HCT116 (cell line): Measurements from ENCODE around the gene CFL1. TPM values are rescaled to one million over a fixed set of nuclear protein-coding genes. Genes with fewer than 3 reads are reported as not detected.
A peak's percentile ranks its signal among the peaks of the same experiment; 100 is the strongest.

ENCODE experiments used
- ATAC-seq: fragments of 200-7000 bp; cut with Tn5 transposase; 2 replicates; pipeline ENCODE4 v1.9.1; 2020; ENCODE audit warnings: mild to moderate bottlenecking, moderate library complexity
- BruUV-seq: library from RNA; stranded (reverse); fragments of 400-500 nt; replicated peaks from 2 replicates; lab custom pipeline; 2021; lab: Mats Ljungman, UMichigan
- CTCF ChIA-PET: fragments of 300-600 bp; sonication (Branson Sonifier 250); formaldehyde crosslinking; loops from one replicate; lab custom pipeline; 2021; ENCODE audit warnings: antibody characterized with exemption; lab: Charles Lee
- POLR2A ChIA-PET: fragments of 300-600, 350-600 bp; sonication (Branson Sonifier 250); formaldehyde crosslinking; loops from one replicate; lab custom pipeline; 2021; ENCODE audit warnings: antibody characterized with exemption; lab: Charles Lee
- RAD21 ChIA-PET, 2 experiments: fragments of 300-600 bp; sonication (Branson Sonifier 250); formaldehyde crosslinking; loops; one replicate each; lab custom pipeline; 2023; ENCODE audit warnings: low total read pairs in 2 of 2; ENCODE audit not compliant: uncharacterized antibody in 2 of 2, unreplicated experiment in 2 of 2, low non-redundant PET in 1 of 2; lab: Charles Lee
- DNase-seq: peaks from one replicate; pipeline ENCODE4 v3.0.0-alpha.2; 2010; ENCODE audit warnings: low read depth, low spot score
- H2AFZ ChIP-seq: fragments of 200-600 bp; shearing (Covaris generic), sonication (generic); 2 replicates; pipeline ENCODE4 v1.6.1; 2017; ENCODE audit warnings: low read depth, mixed run types, mixed read lengths, antibody characterized with exemption, low read length; ENCODE audit not compliant: poor library complexity, severe bottlenecking
- H3K27ac ChIP-seq: 2 replicates; pipeline ENCODE4 v1.5.1; 2012; ENCODE audit warnings: low read depth, low read length
- H3K27me3 ChIP-seq: fragments of 200-600 bp; sonication (generic); 2 replicates; pipeline ENCODE4 v1.6.1; 2016; ENCODE audit warnings: mixed run types, low read length, mixed read lengths; ENCODE audit not compliant: insufficient read depth
- H3K36me3 ChIP-seq, 2 experiments: fragments of 200-500 bp in 1 of 2; fragments of 200-600 bp in 1 of 2; sonication (Bioruptor generic) in 1 of 2; sonication (generic) in 1 of 2; 2 replicates each; pipeline versions ENCODE4 v1.5.1 to v1.6.1; 2014 to 2016; ENCODE audit warnings: low read length in 2 of 2, inconsistent platforms in 1 of 2, mixed read lengths in 1 of 2, mixed run types in 1 of 2; ENCODE audit not compliant: insufficient read depth in 2 of 2, control insufficient read depth in 1 of 2
- H3K4me1 ChIP-seq, 2 experiments: fragments of 200-600 bp in 1 of 2; sonication (generic) in 1 of 2; 2 replicates each; pipeline versions ENCODE4 v1.5.1 to v1.6.1; 2012 to 2017; ENCODE audit warnings: low read length in 2 of 2, inconsistent platforms in 1 of 2, mild to moderate bottlenecking in 1 of 2, mixed read lengths in 1 of 2, mixed run types in 1 of 2, moderate library complexity in 1 of 2; ENCODE audit not compliant: insufficient read depth in 2 of 2, control insufficient read depth in 1 of 2
- H3K4me2 ChIP-seq: fragments of 200-600 bp; sonication (generic); 2 replicates; pipeline ENCODE4 v1.6.1; 2017; ENCODE audit warnings: mixed run types, low read length, mixed read lengths
- H3K4me3 ChIP-seq, 2 experiments: fragments of 200-600 bp in 1 of 2; sonication (generic) in 1 of 2; replicated peaks in 1 of 2; 2 replicates each; pipeline ENCODE4 v1.5.1; 2011 to 2016; ENCODE audit warnings: low read length in 2 of 2, control low read depth in 1 of 2, low read depth in 1 of 2, mild to moderate bottlenecking in 1 of 2, mixed read lengths in 1 of 2, mixed run types in 1 of 2
- H3K79me2 ChIP-seq: fragments of 200-600 bp; sonication (generic); 2 replicates; pipeline ENCODE4 v1.6.1; 2017; ENCODE audit warnings: mild to moderate bottlenecking, mixed run types, low read length, moderate library complexity, mixed read lengths; ENCODE audit not compliant: insufficient read depth
- H3K9ac ChIP-seq: fragments of 200-600 bp; sonication (generic); 2 replicates; pipeline ENCODE4 v1.6.1; 2016; ENCODE audit warnings: low read length, mixed read lengths
- H3K9me2 ChIP-seq: fragments of 200-600 bp; sonication (generic), shearing (Covaris generic); 2 replicates; pipeline ENCODE4 v1.6.1; 2017; ENCODE audit warnings: mixed run types, mild to moderate bottlenecking, moderate library complexity; ENCODE audit not compliant: insufficient read depth
- H3K9me3 ChIP-seq, 2 experiments: fragments of 200-500 bp in 1 of 2; fragments of 200-600 bp in 1 of 2; sonication (Bioruptor generic) in 1 of 2; sonication (generic) in 1 of 2; 2 replicates each; pipeline ENCODE4 v1.6.1; 2014 to 2017; ENCODE audit warnings: low read length in 2 of 2, mixed read lengths in 2 of 2, inconsistent platforms in 1 of 2, low read depth in 1 of 2, mild to moderate bottlenecking in 1 of 2, mixed run types in 1 of 2, moderate library complexity in 1 of 2; ENCODE audit not compliant: control insufficient read depth in 1 of 2, insufficient read depth in 1 of 2
- H4K20me1 ChIP-seq: fragments of 200-600 bp; sonication (generic), shearing (Covaris generic); 2 replicates; pipeline ENCODE4 v1.6.1; 2017; ENCODE audit warnings: mixed run types, mild to moderate bottlenecking, moderate library complexity; ENCODE audit not compliant: insufficient read depth
- ELF1 ChIP-seq: IDR thresholded peaks from 2 replicates; pipeline ENCODE4 v1.6.1; 2012; ENCODE audit warnings: low read depth, borderline replicate concordance
- POLR2A ChIP-seq: IDR thresholded peaks from 2 replicates; pipeline ENCODE4 v1.7.0; 2011; ENCODE audit warnings: borderline replicate concordance; ENCODE audit not compliant: insufficient read depth, insufficient read length; ENCODE audit errors: extremely low read depth
- POLR2AphosphoS5 ChIP-seq: IDR thresholded peaks from 2 replicates; pipeline ENCODE4 v1.6.1; 2011; ENCODE audit warnings: mild to moderate bottlenecking, low read depth, low read length, moderate library complexity
- RAD21 ChIP-seq: IDR thresholded peaks from 2 replicates; pipeline ENCODE4 v1.6.1; 2012; ENCODE audit warnings: low read depth, mild to moderate bottlenecking
- SP1 ChIP-seq: IDR thresholded peaks from 2 replicates; pipeline ENCODE4 v1.6.1; 2012; ENCODE audit warnings: low read depth
- TCF7L2 ChIP-seq: IDR thresholded peaks from 2 replicates; pipeline ENCODE4 v1.7.0; 2011; ENCODE audit warnings: borderline replicate concordance, inconsistent platforms; ENCODE audit not compliant: insufficient read depth, insufficient read length; ENCODE audit errors: extremely low read depth
- YY1 ChIP-seq: IDR thresholded peaks from 2 replicates; pipeline ENCODE4 v1.6.1; 2011; ENCODE audit warnings: low read length, low read depth, moderate library complexity, mild to moderate bottlenecking; ENCODE audit not compliant: insufficient replicate concordance; ENCODE audit errors: extremely low read depth
- ZFX ChIP-seq: fragments of 450-650 bp; IDR thresholded peaks from 2 replicates; pipeline ENCODE4 v1.6.1; 2017
- intact Hi-C: fragments of 100-400 bp; cut with micrococcal nuclease; formaldehyde crosslinking; loops from 2 replicates; pipeline ENCODE4 v1.10.0; 2022
- total RNA-seq: library from RNA; stranded (reverse); gene quantifications from one replicate; pipeline ENCODE4 v1.2.1, GENCODE V29; 2021; ENCODE audit not compliant: unreplicated experiment
- TF ChIP-seq, protein P1 (sequence below): IDR thresholded peaks from 2 replicates; pipeline ENCODE4 v1.6.1; 2011; ENCODE audit warnings: mild to moderate bottlenecking, low read length, moderate library complexity; ENCODE audit not compliant: insufficient replicate concordance; ENCODE audit errors: extremely low read depth
- TF ChIP-seq, protein P2 (sequence below), 3 experiments: fragments of 200-600 bp in 1 of 3; sonication (generic) in 1 of 3; IDR thresholded peaks in 2 of 3; conservative IDR thresholded peaks in 1 of 3; 2 replicates each; pipeline ENCODE4 v1.5.1; 2012 to 2017; ENCODE audit warnings: low read depth in 2 of 3, low read length in 2 of 3, antibody characterized with exemption in 1 of 3, borderline replicate concordance in 1 of 3, control low read depth in 1 of 3, mild to moderate bottlenecking in 1 of 3, mixed read lengths in 1 of 3, mixed run types in 1 of 3, moderate library complexity in 1 of 3; ENCODE audit not compliant: insufficient read depth in 1 of 3

The CFL1 gene
- total RNA-seq, 1 experiment from 2014 or later, result 1,270 TPM

DNA sequence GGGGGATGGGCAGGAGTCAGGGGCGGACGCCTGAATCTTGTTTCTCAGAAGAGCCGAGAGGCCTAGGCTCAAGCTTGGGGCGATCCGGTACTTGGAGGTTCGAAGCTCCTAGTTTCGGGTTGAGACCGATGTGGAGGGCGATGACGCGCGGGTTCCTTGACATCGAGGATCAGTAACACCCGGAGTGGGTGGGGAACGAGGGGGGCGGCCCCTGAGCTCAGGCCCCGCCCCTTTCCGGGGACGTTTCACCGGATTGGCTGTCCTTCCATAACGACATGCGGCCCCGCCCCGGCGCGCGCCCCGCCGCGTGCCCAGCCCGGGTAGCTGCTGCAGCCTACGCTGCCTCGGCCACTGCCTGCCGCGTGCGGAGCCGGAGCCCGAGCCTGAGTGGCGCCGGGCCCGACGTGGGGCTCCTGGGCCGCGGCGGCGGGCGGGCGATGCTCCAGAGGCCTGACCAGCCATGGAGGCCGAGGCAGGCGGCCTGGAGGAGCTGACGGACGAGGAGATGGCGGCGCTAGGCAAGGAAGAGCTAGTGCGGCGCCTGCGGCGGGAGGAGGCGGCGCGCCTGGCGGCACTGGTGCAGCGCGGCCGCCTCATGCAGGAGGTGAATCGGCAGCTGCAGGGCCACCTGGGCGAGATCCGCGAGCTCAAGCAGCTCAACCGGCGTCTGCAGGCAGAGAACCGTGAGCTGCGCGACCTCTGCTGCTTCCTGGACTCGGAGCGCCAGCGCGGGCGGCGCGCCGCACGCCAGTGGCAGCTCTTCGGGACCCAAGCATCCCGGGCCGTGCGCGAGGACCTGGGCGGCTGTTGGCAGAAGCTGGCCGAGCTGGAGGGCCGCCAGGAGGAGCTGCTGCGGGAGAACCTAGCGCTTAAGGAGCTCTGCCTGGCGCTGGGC, 32.6 kb upstream of the CFL1 start, which contains the start of gene CCDC85B:
CCDC85B (plus strand) TSS at position 350 of the 895 bp plus-strand sequence; CDS start at position 461, 111 bp downstream.
- peak; percentile 84 for DNase-seq
- TF ChIP-seq POLR2AphosphoS5, result peak; percentile 97
- TF ChIP-seq, protein P1, sequence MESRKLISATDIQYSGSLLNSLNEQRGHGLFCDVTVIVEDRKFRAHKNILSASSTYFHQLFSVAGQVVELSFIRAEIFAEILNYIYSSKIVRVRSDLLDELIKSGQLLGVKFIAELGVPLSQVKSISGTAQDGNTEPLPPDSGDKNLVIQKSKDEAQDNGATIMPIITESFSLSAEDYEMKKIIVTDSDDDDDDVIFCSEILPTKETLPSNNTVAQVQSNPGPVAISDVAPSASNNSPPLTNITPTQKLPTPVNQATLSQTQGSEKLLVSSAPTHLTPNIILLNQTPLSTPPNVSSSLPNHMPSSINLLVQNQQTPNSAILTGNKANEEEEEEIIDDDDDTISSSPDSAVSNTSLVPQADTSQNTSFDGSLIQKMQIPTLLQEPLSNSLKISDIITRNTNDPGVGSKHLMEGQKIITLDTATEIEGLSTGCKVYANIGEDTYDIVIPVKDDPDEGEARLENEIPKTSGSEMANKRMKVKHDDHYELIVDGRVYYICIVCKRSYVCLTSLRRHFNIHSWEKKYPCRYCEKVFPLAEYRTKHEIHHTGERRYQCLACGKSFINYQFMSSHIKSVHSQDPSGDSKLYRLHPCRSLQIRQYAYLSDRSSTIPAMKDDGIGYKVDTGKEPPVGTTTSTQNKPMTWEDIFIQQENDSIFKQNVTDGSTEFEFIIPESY, result peak; percentile 35
- no peak for TF ChIP-seq RAD21
- no peak for TF ChIP-seq SP1
- peak; percentile 36 for TF ChIP-seq TCF7L2
- no peak for TF ChIP-seq ELF1
- peak; percentile 98 for TF ChIP-seq POLR2A
- TF ChIP-seq ZFX, result peak; percentile 88; the same call in 1 of the 2 replicates
- TF ChIP-seq YY1, result peak; percentile 55
- TF ChIP-seq, protein P2, sequence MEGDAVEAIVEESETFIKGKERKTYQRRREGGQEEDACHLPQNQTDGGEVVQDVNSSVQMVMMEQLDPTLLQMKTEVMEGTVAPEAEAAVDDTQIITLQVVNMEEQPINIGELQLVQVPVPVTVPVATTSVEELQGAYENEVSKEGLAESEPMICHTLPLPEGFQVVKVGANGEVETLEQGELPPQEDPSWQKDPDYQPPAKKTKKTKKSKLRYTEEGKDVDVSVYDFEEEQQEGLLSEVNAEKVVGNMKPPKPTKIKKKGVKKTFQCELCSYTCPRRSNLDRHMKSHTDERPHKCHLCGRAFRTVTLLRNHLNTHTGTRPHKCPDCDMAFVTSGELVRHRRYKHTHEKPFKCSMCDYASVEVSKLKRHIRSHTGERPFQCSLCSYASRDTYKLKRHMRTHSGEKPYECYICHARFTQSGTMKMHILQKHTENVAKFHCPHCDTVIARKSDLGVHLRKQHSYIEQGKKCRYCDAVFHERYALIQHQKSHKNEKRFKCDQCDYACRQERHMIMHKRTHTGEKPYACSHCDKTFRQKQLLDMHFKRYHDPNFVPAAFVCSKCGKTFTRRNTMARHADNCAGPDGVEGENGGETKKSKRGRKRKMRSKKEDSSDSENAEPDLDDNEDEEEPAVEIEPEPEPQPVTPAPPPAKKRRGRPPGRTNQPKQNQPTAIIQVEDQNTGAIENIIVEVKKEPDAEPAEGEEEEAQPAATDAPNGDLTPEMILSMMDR (IDR thresholded peaks at IDR 0.05 in 2 of 3, conservative IDR thresholded peaks at IDR 0.05 in 1 of 3; ENCODE audit: borderline replicate concordance in 1 of 3, insufficient read depth in 1 of 3, low read depth in 2 of 3, low read length in 2 of 3), result peak in 2 of 3 experiments; percentile 5 to 14; a peak in 2 of 6 replicates
- Histone ChIP-seq H3K4me1 (peaks cover 16 to 79% of the 10 kb centered on the region in 2 experiments), H3K36me3 (peaks cover 15 to 35% of the 10 kb centered on the region in 2 experiments), H3K27ac (peak within 1 kb of the TSS; percentile 97), H3K9ac (peak within 1 kb of the TSS; percentile 87), H3K4me3 (peak within 1 kb of the TSS; percentile 90 to 92), H3K4me2 (peak within 1 kb of the TSS; percentile 98), H3K27me3 (no peaks in the 10 kb centered on the region), H4K20me1 (peaks cover 10% of the 10 kb centered on the region; the same call in 1 of the 2 replicates), H3K79me2 (peaks cover 59% of the 10 kb centered on the region), H3K9me2 (no peaks in the 10 kb centered on the region), H3K9me3 (no peaks in the 10 kb centered on the region), H2AFZ (no peak within 1 kb of the TSS)
- ATAC-seq, result peak; percentile 56
- ChIA-PET POLR2A (interaction anchor here (0.6 to 8.5 kb wide), 24 partner anchors 9 to 467 kb away, joined by 3 to 124 read pairs (median 6); partner anchors contain the start of genes AP5B1, BANF1, CFL1 and EIF1AD), CTCF (interaction anchor here (0.7 to 6.5 kb wide), 10 partner anchors 10 to 179 kb away, joined by 3 to 82 read pairs (median 9); partner anchors contain the start of genes BANF1, CFL1, FOSL1 and KAT5), RAD21 (interaction anchor here in 1 of 2 experiments (0.7 to 3.0 kb wide), 3 partner anchors 13 to 27 kb away, joined by 3 to 10 read pairs (median 3); no protein-coding TSS in a partner anchor)
- no TSS peak for BruUV-seq
- intact Hi-C loops, result loop anchor here (1.0 kb wide), 2 partner anchors 25 to 99 kb away; no protein-coding TSS in a partner anchor
